Cardiac muscle cell (in vitro differentiated cells and primary cell): ENCODE measurements around the gene GCNT2. TPM values are rescaled to one million over a fixed set of nuclear protein-coding genes. Genes with fewer than 3 reads are reported as not detected.
A peak's percentile ranks its signal among the peaks of the same experiment; 100 is the strongest.

ENCODE experiments used
- DNase-seq, 2 donors: peaks; one replicate each; pipeline versions ENCODE4 v3.0.0 to v3.0.0-alpha.2; 2010 to 2017; ENCODE audit warnings: low read depth in 1 of 2, low spot score in 1 of 2
- H3K27ac ChIP-seq: fragments of 200-600 bp; sonication (generic); 2 replicates; pipeline ENCODE4 v1.5.1; 2016
- H3K27me3 ChIP-seq: fragments of 200-600 bp; sonication (generic); 2 replicates; pipeline ENCODE4 v1.6.0; 2016; ENCODE audit warnings: control low read depth
- H3K36me3 ChIP-seq: fragments of 200-600 bp; sonication (generic); 2 replicates; pipeline ENCODE4 v1.5.1; 2016; ENCODE audit warnings: control low read depth
- H3K4me1 ChIP-seq: fragments of 200-600 bp; sonication (generic); 2 replicates; pipeline ENCODE4 v1.8.1; 2017; ENCODE audit warnings: low read depth, mild to moderate bottlenecking, mixed run types
- H3K4me3 ChIP-seq: fragments of 200-600 bp; sonication (generic); 2 replicates; pipeline ENCODE4 v1.5.1; 2016; ENCODE audit warnings: mild to moderate bottlenecking
- H3K9me3 ChIP-seq: fragments of 200-600 bp; sonication (generic); 2 replicates; pipeline ENCODE4 v1.5.1; 2017; ENCODE audit warnings: low read depth, mild to moderate bottlenecking, control low read depth
- polyA plus RNA-seq: library from polyadenylated mRNA; unstranded; fragments of >200 nt; fragmentation: Nextera tagmentation; extraction: Ambion mirVana; gene quantifications from 2 replicates; pipeline ENCODE4 v1.2.1, GENCODE V29; 2016
- total RNA-seq: library from RNA; depleted of rRNA; stranded (reverse); fragments of >200 nt; gene quantifications from 2 replicates; pipeline ENCODE4 v1.2.3, GENCODE V29; 2016
- TF ChIP-seq, protein P1 (sequence below): IDR thresholded peaks from 2 replicates; pipeline ENCODE4 v1.5.1; 2012; ENCODE audit warnings: low read depth, mild to moderate bottlenecking, low read length

The GCNT2 gene
- 21.4 and 26.2 TPM in 2 replicates for total RNA-seq
- 23.8 and 27.3 TPM in 2 replicates for polyA plus RNA-seq

DNA sequence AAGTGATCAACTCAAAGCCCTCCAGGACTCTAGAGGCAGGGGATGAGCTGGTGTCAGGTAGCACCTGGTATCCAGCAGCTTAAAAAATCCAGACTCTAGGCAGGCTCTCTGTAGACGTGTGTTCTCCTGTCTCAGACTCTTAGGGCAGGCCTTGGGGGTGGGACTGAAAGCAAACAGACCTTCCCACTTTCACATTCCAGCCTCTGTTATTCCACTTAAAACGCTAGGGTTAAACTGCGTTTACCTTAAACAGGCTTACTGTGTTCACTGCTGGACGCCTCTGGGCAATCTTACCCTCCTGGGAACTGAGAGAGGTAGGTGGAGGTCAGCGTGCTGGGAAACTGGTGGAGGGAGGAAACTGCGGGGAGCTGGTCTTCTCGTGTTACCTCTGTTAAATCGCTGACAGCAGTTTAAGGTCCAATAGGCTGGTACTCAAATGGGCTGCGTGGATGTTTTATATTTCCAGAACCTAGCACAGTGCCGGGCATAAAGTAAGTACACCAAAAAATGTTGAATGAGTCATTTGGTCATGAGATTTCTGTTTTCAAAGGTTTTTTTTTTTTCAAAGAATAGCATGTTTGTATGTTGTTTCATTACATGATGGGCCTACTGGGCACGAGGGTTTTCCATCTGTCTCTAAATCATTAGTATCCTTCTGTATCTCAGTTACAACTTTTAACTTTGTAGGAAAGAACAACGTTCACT lies at the start of gene GCNT2:
Gene GCNT2 (plus strand): TSS at position 248 of the 705 bp plus-strand sequence. CDS start 7,561 bp downstream, outside the sequence.
- no peaks in the 10 kb centered on the region for H3K36me3 ChIP-seq
- DNase-seq, result peak; percentile 28 to 94
- no peaks in the 10 kb centered on the region for H3K9me3 ChIP-seq
- peak within 1 kb of the TSS; percentile 98 for H3K27ac ChIP-seq
- peak within 1 kb of the TSS; percentile 21 for H3K4me3 ChIP-seq
- TF ChIP-seq, protein P1, sequence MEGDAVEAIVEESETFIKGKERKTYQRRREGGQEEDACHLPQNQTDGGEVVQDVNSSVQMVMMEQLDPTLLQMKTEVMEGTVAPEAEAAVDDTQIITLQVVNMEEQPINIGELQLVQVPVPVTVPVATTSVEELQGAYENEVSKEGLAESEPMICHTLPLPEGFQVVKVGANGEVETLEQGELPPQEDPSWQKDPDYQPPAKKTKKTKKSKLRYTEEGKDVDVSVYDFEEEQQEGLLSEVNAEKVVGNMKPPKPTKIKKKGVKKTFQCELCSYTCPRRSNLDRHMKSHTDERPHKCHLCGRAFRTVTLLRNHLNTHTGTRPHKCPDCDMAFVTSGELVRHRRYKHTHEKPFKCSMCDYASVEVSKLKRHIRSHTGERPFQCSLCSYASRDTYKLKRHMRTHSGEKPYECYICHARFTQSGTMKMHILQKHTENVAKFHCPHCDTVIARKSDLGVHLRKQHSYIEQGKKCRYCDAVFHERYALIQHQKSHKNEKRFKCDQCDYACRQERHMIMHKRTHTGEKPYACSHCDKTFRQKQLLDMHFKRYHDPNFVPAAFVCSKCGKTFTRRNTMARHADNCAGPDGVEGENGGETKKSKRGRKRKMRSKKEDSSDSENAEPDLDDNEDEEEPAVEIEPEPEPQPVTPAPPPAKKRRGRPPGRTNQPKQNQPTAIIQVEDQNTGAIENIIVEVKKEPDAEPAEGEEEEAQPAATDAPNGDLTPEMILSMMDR, result no peak
- no peaks in the 10 kb centered on the region for H3K27me3 ChIP-seq
- peaks cover 26% of the 10 kb centered on the region for H3K4me1 ChIP-seq

DNA sequence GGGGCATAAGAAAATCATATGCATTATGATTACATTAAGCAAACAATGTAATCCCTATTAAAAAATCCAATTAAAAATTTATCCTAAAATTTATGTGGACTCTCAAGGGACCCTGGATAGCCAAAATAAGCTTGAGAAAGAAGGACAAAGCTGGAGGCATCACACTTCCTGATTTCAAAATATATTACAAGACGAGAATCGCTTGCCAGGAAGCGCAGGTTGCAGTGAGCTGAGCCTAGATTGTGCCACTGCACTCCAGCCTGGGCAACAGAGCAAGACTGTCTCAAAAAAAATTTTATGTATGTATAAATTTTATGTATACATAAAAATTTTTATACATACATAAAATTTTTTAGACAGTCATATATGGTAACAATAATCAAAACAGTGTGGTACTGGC lies 48.5 kb upstream of the GCNT2 start:
- TF ChIP-seq, protein P1, result no peak
- Histone ChIP-seq H3K4me1 (no peaks in the 10 kb centered on the region), H3K9me3 (no peaks in the 10 kb centered on the region), H3K27ac (no peak overlapping the region), H3K4me3 (no peak overlapping the region), H3K27me3 (no peaks in the 10 kb centered on the region), H3K36me3 (no peaks in the 10 kb centered on the region)
- DNase-seq, result no peak

DNA sequence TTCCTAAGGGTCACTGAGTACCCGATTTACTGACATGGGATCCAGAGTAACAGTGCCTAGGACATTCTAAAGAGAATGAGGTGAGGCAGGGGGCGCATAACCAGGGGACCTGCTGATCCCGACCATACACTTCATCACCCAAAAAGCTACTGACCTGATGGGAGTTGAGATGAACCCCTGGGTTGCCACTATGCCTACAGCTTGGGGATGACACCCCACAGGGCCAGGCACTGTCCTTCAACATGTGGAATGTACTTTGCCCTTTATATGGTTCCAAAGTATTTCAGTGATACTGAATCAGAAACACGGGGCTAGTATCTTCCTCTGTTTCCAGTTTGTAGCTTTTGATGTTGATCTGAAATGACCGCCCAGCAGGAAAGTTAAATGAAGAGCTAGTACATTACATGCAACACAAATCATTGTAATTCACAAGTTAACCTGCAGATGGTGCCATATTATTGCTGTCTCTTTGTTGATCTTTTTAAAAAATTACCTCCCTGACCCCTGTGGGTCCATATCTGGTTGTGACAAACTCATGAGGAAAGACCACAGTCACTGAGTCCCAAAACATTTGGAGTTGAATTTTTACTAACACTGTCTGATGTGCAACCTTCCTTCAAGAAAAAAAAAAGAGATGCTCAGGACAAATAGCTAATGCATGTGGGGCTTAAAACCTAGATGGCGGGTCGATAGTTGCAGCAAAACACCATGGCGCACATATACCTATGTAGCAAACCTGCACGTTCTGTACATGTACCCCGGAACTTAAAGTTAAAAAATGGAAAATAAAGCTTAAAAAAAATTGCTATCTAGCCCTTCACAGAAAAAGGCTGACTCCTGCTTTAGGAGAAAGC lies 42.7 kb upstream of the GCNT2 start:
- H3K4me3 ChIP-seq, result no peak overlapping the region
- H3K4me1 ChIP-seq, result no peaks in the 10 kb centered on the region
- no peaks in the 10 kb centered on the region for H3K36me3 ChIP-seq
- H3K27ac ChIP-seq, result no peak overlapping the region
- peak; percentile 47 to 49 for DNase-seq
- no peaks in the 10 kb centered on the region for H3K9me3 ChIP-seq
- no peaks in the 10 kb centered on the region for H3K27me3 ChIP-seq
- TF ChIP-seq, protein P1, result peak; percentile 55

DNA sequence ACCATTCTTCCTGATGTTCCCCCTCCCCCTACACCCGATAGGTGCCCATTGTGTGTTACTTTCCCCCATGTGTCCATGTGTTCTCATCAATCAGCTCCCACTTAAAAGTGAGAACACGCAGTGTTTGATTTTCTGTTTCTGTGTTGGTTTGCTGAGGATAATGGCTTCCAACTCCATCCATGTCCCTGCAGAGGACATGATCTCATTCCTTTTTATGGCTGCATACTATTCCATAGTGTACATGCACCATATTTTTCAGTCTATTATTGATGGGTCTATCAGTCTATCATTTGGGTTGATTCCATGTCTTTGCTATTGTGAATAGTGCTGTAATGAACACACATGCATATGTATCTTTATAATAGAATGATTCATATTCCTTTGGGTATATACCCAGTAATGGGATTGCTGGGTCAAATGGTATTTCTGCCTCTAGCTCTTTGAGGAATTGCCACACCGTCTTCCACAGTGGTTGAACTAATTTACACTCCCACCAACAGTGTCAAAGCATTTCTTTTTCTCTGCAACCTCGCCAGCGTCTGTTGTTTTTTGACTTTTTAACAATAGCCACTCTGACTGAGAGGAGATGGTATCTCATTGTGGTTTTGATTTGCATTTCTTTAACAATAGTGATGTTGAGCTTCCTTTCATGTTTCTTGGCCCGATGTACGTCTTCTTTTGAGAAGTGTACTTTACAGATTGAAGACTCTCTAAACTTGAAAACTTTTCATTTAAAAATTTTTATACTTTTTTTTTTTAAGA lies 41.0 kb upstream of the GCNT2 start:
- Histone ChIP-seq H3K36me3 (no peaks in the 10 kb centered on the region), H3K27ac (no peak overlapping the region), H3K9me3 (no peaks in the 10 kb centered on the region), H3K4me1 (no peaks in the 10 kb centered on the region), H3K4me3 (no peak overlapping the region), H3K27me3 (no peaks in the 10 kb centered on the region)
- TF ChIP-seq, protein P1, result no peak
- DNase-seq, result peak in 1 of 2 donors; percentile 9

DNA sequence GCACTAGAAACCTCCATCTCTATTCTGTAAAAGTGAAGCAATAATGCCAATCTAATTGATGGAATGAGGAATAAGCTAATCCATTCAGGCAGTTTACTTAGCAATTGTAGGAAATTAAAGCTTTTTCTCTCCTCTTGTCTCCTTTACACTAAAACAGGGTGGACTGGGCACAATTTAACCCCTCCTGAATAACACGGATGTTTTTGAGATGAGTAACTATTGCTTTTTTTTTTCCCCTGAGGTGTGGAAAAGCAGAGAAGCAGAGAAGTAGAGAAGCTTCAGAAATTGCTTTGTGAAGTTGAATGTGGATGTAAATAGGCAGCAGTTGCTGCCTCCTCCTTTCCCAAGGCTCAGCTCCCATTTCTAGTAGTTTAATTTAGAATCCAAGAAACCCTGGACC lies 40.0 kb upstream of the GCNT2 start:
- Histone ChIP-seq H3K9me3 (no peaks in the 10 kb centered on the region), H3K36me3 (no peaks in the 10 kb centered on the region), H3K4me1 (no peaks in the 10 kb centered on the region), H3K4me3 (no peak overlapping the region), H3K27me3 (no peaks in the 10 kb centered on the region), H3K27ac (no peak overlapping the region)
- TF ChIP-seq, protein P1, result no peak
- no peak for DNase-seq
